ENCODE data around the gene UNC5B.

DNA sequence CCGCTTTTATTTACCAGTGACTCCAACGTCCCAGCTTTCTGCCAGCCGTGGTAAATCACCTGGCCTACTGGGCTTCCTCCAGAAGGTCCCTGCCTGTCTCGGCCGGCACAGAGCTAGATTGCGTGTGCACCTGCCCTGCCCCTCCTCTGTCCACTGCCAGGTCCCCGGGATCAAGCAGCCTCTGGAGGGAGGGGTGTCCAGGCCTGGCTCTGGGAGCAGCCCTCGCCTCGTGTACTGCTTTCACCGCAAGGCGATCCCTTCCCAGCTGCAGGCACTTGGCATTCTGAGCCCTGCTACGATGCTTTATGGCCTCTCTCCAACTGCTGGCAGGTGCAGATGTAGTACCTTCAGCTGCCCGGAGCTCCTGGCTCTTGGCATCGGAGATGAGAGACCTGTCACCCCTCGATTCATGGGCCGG, 114.1 kb downstream of the UNC5B start:
- TF ChIP-seq, protein P1, sequence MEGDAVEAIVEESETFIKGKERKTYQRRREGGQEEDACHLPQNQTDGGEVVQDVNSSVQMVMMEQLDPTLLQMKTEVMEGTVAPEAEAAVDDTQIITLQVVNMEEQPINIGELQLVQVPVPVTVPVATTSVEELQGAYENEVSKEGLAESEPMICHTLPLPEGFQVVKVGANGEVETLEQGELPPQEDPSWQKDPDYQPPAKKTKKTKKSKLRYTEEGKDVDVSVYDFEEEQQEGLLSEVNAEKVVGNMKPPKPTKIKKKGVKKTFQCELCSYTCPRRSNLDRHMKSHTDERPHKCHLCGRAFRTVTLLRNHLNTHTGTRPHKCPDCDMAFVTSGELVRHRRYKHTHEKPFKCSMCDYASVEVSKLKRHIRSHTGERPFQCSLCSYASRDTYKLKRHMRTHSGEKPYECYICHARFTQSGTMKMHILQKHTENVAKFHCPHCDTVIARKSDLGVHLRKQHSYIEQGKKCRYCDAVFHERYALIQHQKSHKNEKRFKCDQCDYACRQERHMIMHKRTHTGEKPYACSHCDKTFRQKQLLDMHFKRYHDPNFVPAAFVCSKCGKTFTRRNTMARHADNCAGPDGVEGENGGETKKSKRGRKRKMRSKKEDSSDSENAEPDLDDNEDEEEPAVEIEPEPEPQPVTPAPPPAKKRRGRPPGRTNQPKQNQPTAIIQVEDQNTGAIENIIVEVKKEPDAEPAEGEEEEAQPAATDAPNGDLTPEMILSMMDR (IDR thresholded peaks at IDR 0.05; ENCODE audit: insufficient read depth, low read length), result no peak
- no peak for TF ChIP-seq GABPA (IDR thresholded peaks at IDR 0.05; ENCODE audit: low read depth)
- no peak for TF ChIP-seq POLR2AphosphoS5 (IDR thresholded peaks at IDR 0.05; ENCODE audit: low read depth)
- TF ChIP-seq, protein P2, sequence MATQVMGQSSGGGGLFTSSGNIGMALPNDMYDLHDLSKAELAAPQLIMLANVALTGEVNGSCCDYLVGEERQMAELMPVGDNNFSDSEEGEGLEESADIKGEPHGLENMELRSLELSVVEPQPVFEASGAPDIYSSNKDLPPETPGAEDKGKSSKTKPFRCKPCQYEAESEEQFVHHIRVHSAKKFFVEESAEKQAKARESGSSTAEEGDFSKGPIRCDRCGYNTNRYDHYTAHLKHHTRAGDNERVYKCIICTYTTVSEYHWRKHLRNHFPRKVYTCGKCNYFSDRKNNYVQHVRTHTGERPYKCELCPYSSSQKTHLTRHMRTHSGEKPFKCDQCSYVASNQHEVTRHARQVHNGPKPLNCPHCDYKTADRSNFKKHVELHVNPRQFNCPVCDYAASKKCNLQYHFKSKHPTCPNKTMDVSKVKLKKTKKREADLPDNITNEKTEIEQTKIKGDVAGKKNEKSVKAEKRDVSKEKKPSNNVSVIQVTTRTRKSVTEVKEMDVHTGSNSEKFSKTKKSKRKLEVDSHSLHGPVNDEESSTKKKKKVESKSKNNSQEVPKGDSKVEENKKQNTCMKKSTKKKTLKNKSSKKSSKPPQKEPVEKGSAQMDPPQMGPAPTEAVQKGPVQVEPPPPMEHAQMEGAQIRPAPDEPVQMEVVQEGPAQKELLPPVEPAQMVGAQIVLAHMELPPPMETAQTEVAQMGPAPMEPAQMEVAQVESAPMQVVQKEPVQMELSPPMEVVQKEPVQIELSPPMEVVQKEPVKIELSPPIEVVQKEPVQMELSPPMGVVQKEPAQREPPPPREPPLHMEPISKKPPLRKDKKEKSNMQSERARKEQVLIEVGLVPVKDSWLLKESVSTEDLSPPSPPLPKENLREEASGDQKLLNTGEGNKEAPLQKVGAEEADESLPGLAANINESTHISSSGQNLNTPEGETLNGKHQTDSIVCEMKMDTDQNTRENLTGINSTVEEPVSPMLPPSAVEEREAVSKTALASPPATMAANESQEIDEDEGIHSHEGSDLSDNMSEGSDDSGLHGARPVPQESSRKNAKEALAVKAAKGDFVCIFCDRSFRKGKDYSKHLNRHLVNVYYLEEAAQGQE (IDR thresholded peaks at IDR 0.05; ENCODE audit: insufficient replicate concordance, low read depth), result no peak
